ENCODE results near the gene MAP3K14. TPM values are rescaled to one million over a fixed set of nuclear protein-coding genes. Genes with fewer than 3 reads are reported as not detected.
"Not testable (repeated sequence)": the region's sequence is repeated elsewhere in the genome, so short reads cannot be mapped to it uniquely, and the experiment has no call there.

Gene MAP3K14
- total RNA-seq, 1 donor from 2014 or later = 0.34 TPM

DNA sequence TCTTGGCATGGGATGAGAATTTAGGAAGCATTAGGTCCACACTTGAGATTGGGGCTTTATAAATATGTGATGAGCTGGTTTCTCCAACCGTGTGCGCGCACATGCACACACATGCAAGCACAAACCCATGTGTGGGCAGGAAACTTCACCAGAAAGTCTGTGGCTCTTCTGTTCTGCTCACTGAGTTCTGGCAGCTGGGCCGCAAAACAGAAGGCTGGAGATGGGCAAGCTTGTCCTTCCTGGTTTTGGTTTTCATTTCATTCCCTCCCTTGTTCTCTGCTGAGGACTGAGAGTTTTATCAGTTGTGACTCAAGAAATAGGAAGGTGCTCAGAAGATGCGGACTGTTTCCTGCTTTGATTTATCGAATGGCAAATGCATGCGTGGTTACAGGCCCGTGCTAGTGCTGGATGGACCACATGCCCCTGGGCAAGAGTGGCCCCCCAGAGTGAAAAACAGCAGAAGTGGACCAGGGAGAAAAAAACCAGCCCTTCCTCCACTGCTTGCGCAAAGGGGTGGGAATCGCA, 14.1 kb downstream of the MAP3K14 start:
- H3K27ac Mint-ChIP-seq = no peak overlapping the region
- Histone ChIP-seq H2AFZ (replicated peaks) (no peak overlapping the region), H3K27ac (no peak overlapping the region), H3K4me1 (no peaks in the 10 kb centered on the region), H3K27me3 (no peaks in the 10 kb centered on the region), H3K4me3 (no peak overlapping the region), H3K9ac (no peak overlapping the region), H3K36me3 (no peaks in the 10 kb centered on the region), H3F3A (ENCODE audit: low read depth) (no peaks in the 10 kb centered on the region), H3K9me3 (ENCODE audit: low read depth) (no peaks in the 10 kb centered on the region), H3K4me2 (no peak overlapping the region), H4K20me1 (ENCODE audit: low read depth) (peaks cover 22% of the 10 kb centered on the region), H3K79me2 (ENCODE audit: low read depth) (peaks cover 26% of the 10 kb centered on the region)
- TF ChIP-seq EZH2phosphoT487 (IDR thresholded peaks at IDR 0.05) = no peak
- TF ChIP-seq, protein P1, sequence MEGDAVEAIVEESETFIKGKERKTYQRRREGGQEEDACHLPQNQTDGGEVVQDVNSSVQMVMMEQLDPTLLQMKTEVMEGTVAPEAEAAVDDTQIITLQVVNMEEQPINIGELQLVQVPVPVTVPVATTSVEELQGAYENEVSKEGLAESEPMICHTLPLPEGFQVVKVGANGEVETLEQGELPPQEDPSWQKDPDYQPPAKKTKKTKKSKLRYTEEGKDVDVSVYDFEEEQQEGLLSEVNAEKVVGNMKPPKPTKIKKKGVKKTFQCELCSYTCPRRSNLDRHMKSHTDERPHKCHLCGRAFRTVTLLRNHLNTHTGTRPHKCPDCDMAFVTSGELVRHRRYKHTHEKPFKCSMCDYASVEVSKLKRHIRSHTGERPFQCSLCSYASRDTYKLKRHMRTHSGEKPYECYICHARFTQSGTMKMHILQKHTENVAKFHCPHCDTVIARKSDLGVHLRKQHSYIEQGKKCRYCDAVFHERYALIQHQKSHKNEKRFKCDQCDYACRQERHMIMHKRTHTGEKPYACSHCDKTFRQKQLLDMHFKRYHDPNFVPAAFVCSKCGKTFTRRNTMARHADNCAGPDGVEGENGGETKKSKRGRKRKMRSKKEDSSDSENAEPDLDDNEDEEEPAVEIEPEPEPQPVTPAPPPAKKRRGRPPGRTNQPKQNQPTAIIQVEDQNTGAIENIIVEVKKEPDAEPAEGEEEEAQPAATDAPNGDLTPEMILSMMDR (IDR thresholded peaks at IDR 0.05) = no peak
- no peak for TF ChIP-seq EZH2 (IDR thresholded peaks at IDR 0.05)
- no peaks in the 10 kb centered on the region for H3K27me3 Mint-ChIP-seq (ENCODE audit: insufficient read depth, low read depth)
- no peak for DNase-seq (ENCODE audit: low spot score)
- H3K4me1 Mint-ChIP-seq = peaks cover 21% of the 10 kb centered on the region
- H3K36me3 Mint-ChIP-seq = peaks cover 14% of the 10 kb centered on the region
- H3K4me3 Mint-ChIP-seq = no peak overlapping the region
- H3K9me3 Mint-ChIP-seq = no peaks in the 10 kb centered on the region

- H3K9me3 ChIP-seq (ENCODE audit: low read depth); H3K4me3 Mint-ChIP-seq; H3K27ac ChIP-seq; H3K9me3 Mint-ChIP-seq; H3K27me3 Mint-ChIP-seq (ENCODE audit: insufficient read depth, low read depth); H3F3A ChIP-seq (ENCODE audit: low read depth); H3K4me2 ChIP-seq; H3K9ac ChIP-seq; H3K4me3 ChIP-seq; DNase-seq (ENCODE audit: low spot score); H3K27ac Mint-ChIP-seq; H3K36me3 ChIP-seq; H2AFZ ChIP-seq (replicated peaks); H3K4me1 ChIP-seq; H3K27me3 ChIP-seq: not testable (repeated sequence)
- peaks cover 11% of the 10 kb centered on the region for H3K36me3 Mint-ChIP-seq
- Histone ChIP-seq H3K79me2 (ENCODE audit: low read depth) (peaks cover 24% of the 10 kb centered on the region), H4K20me1 (ENCODE audit: low read depth) (peaks cover 22% of the 10 kb centered on the region)
- peaks cover 21% of the 10 kb centered on the region for H3K4me1 Mint-ChIP-seq
Measured at GRCh38 chr17:45302220-45302619, 14.6 kb downstream of the MAP3K14 start.

GRCh38 chr17:45301674-45302073, 15.1 kb downstream of the MAP3K14 start:
- Mint-ChIP-seq H3K36me3 (peaks cover 10% of the 10 kb centered on the region), H3K4me3 (no peak overlapping the region), H3K27me3 (ENCODE audit: insufficient read depth, low read depth) (no peaks in the 10 kb centered on the region), H3K4me1 (peaks cover 22% of the 10 kb centered on the region), H3K9me3 (no peaks in the 10 kb centered on the region), H3K27ac (no peak overlapping the region)
- no peaks in the 10 kb centered on the region for H3K27me3 ChIP-seq
- H2AFZ ChIP-seq (replicated peaks) = no peak overlapping the region
- DNase-seq (ENCODE audit: low spot score) = no peak
- no peak for TF ChIP-seq EZH2phosphoT487 (IDR thresholded peaks at IDR 0.05)
- TF ChIP-seq EZH2 (IDR thresholded peaks at IDR 0.05) = no peak
- peaks cover 25% of the 10 kb centered on the region for H3K79me2 ChIP-seq (ENCODE audit: low read depth)
- no peak overlapping the region for H3K4me3 ChIP-seq
- H3K9me3 ChIP-seq (ENCODE audit: low read depth) = no peaks in the 10 kb centered on the region
- no peaks in the 10 kb centered on the region for H3F3A ChIP-seq (ENCODE audit: low read depth)
- H3K36me3 ChIP-seq = no peaks in the 10 kb centered on the region
- peaks cover 22% of the 10 kb centered on the region for H4K20me1 ChIP-seq (ENCODE audit: low read depth)
- H3K9ac ChIP-seq = no peak overlapping the region
- no peak overlapping the region for H3K27ac ChIP-seq
- H3K4me1 ChIP-seq = no peaks in the 10 kb centered on the region
- H3K4me2 ChIP-seq = no peak overlapping the region

DNA sequence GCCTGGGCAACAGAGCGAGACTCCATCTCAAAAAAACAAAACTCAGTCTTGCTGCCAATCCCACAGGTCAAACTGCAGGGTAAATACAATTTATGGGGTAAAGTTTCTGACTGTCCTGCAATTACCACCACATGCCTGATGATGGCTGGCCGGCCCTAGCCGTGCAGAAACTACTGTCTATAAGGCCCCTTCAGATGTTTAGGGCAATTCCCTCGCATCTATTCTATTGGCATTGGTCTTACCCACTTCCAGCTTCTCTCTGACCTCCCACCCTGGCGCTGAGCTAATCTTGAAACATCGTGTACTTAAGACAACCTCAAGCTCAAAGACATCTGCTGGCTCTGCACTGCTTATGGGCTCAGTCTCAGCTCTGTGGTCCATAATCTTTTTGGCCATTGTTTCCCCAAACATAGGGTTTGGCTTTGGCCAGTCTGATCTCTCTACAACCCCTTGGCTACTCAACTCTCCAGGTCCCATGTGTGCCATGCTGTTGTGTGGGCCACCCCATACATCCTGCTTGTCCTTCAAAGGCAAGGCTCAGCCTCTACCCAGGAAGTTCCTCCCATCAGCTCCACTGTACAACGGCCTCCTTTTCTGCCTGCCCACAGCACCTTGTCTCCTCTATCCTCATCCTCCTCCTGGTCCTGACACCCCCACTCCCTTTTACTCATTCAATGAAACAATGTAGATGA, 16.6 kb downstream of the MAP3K14 start:
- Histone ChIP-seq H3F3A (ENCODE audit: low read depth) (no peaks in the 10 kb centered on the region), H3K4me2 (no peak overlapping the region), H3K9me3 (ENCODE audit: low read depth) (no peaks in the 10 kb centered on the region), H4K20me1 (ENCODE audit: low read depth) (peaks cover 22% of the 10 kb centered on the region), H3K9ac (no peak overlapping the region), H3K4me1 (no peaks in the 10 kb centered on the region), H3K27me3 (no peaks in the 10 kb centered on the region), H3K4me3 (no peak overlapping the region), H3K27ac (no peak overlapping the region), H2AFZ (replicated peaks) (no peak overlapping the region), H3K36me3 (no peaks in the 10 kb centered on the region), H3K79me2 (ENCODE audit: low read depth) (peaks cover 21% of the 10 kb centered on the region)
- no peak for DNase-seq (ENCODE audit: low spot score)
- peak overlapping the region; percentile 42 for H3K27ac Mint-ChIP-seq
- no peak overlapping the region for H3K4me3 Mint-ChIP-seq
- no peaks in the 10 kb centered on the region for H3K9me3 Mint-ChIP-seq
- H3K27me3 Mint-ChIP-seq (ENCODE audit: insufficient read depth, low read depth) = no peaks in the 10 kb centered on the region
- H3K36me3 Mint-ChIP-seq = peaks cover 9% of the 10 kb centered on the region
- H3K4me1 Mint-ChIP-seq = peaks cover 25% of the 10 kb centered on the region
- TF ChIP-seq, protein P1 (IDR thresholded peaks at IDR 0.05) = no peak
- TF ChIP-seq EZH2phosphoT487 (IDR thresholded peaks at IDR 0.05) (no peak), EZH2 (IDR thresholded peaks at IDR 0.05) (no peak)

Measured in neural progenitor cell (in vitro differentiated cells).